ENCODE measurements around the gene SLC25A34.

Gene SLC25A34

DNA sequence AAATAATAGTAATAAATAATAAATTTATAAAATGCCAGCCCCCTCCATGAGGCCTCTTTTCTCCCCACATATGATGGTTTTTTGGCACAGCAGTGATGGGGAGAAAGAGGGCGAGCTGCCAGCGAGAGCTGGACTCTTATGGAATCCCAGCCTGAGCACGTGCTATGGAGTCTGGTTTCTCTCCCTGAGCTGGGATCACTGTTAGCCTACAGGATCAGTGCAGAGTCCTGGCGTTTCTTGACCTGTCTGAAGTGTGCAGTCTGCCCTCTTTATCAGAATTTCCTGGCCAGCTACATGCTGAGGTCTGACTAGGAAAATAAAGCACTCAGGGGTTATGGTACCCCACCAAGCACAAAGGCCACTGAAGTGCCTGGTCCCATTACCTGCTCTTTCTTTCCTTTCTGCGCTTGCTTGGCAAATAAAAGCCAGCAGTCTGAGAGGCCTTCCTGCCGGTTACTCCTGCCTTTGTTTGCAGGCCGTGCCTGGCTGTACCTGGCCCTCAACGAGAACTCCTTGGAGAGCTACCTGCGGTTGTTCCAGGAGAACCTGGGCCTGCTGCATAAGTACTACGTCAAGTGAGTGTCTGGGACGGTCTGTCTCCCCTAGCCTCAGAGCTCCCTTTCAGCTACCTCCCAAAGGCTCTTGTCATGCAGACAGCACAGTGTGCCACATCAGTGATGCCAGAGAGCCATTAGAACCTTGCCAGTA lies 18.5 kb upstream of the SLC25A34 start:
- no peak for DNase-seq

DNA sequence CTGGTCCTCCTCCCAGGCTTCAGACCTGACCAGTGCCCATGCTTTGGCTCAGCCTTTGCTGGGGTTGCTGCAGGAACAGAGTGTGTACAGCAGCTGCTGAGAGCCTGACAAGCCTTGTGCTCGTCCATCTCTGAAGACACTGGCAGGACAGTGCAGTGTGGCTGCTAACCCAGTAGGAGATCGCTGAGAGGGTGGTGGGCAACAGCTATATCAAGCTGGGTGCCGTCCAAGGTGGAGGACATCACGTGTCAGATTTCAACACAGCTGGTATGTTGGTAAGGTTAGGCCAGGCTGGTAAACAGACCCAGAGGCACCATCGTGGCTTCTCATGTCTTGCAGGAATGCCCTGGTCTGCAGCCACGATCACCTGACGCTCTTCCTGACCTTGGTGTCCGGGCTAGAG lies 17.9 kb upstream of the SLC25A34 start:
- no peak for DNase-seq

DNA sequence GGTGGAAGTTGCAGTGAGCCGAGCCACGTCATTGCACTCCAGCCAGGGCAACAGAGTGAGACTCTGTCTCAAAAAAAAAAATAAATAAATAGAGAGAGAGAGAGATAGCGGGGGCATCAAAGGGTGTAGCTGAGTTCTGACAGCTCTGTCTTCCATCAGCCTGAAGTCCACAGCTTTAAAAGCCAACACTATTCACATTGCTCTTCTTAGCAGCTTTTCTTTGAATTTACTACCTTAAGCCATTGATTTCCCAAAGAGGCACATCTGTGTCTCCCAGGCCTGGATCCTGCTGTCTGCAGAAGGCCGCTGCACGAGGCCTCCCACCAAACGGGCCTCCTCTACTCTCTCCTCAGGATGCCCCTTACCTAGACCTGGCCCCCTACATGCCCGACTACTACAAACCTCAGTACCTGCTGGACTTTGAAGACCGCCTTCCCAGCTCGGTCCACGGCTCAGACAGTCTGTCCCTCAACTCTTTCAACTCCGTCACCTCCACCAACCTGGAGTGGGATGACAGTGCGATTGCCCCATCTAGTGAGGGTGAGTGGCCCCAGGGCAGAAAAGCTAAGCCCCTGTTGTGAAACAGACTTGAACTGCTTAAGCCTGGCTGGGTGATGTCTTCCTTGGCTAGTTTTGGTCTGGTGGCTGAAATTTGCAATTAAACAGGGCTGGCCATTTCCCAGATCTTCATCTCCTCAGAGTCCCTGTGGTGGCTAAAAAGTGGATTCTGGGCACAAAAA lies 16.5 kb upstream of the SLC25A34 start:
- no peak for DNase-seq

DNA sequence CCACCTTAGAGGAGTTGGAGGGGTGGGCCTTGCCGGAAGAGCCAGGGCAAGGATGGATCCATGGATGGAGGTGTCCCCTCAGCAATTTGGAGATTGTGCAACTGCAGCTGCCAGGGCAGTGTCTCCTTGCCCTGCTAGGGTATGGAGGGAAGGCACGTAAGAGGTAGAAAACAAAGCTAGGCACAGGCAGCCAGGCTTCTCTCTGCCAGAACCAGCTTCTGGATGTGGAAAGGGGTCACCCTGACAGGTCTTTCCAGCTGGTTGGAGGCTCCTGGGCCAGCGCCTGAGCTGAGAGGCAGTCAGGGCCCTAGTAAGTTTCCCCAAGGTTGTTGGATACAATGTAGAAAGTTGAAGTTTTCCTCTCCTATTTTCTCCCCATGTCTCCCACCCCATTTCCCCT lies 15.2 kb upstream of the SLC25A34 start:
- DNase-seq: no peak

DNA sequence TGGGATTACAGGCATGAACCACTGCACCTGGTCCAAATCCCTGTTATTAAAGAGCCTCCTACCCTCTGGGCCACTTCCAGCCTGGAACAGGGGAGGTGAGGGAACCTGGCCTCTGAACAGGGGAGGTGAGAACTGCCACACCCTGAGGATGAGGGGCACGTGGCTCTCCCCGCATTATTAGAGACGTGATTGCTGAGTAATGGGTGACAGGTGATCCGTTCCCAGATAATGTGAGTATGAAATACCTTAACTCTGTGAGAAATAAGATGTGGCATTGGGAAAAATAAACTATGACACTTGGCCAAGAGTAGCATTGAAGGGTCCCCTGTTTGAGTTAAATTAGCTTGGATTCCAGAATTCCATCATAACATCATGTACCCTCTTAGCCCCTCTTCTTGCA lies 13.6 kb upstream of the SLC25A34 start:
- DNase-seq: no peak

DNA sequence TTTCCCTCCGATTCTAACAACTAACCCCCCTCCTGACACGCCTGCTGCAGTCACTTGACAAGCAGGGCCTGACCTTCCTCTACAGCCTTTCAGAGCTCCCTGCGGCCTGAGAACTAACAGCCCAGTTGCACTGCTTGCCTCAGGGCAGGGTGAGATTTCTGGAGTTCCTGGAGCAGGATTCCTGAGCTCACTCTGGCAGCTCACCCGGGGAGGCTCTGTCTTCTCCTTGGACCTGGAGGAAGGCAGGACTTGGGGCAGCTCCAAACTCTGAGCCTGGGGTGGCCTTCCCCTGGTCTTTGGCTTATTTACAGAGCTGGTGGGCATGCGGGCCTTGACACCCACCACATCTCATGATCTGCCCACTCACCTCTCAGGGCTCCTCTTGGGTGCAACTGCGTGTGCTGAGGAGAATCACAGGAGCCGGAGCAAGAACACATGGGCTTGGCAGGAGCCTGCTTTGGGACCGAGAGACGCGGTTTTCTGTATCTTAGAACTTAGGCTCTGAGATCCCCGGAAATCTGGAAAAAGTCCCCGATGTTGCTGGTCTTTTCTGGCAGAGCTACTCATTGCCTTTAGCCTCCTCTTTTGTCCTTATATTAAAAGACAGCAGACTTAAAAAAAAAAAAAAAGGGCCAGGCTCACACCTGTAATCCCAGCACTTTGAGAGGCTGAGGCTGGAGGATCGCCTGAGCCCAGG lies 13.1 kb upstream of the SLC25A34 start:
- DNase-seq: no peak

DNA sequence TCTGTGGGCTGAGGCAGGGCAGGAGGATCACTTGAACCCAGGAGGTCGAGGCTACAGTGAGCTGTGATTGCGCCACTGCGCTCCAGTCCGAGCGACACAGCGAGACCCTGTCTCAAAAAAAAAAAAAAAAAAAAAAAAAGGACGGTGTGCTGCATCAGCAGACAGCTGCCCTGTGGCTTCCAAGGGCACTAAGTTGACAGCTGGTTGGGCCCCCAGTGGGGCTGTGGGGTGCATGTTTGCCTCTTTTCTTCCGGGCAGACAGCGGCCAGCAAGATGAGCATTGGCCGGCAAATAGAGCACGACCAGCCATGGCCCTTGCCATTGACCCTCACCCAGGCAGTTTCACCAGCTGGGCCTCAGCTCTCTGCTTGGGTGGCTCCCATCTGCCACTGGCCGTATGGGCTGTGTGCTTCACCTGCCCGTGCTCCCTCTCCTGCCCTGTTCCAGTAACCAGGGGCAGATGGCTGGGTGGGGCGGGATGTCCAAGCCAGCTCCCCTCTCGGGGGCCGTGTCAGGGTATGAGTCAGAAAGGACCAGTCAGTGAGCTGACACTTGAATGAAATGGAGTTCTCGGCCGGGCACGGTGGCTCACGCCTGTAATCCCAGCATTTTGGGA lies 12.3 kb upstream of the SLC25A34 start:
- DNase-seq: no peak

DNA sequence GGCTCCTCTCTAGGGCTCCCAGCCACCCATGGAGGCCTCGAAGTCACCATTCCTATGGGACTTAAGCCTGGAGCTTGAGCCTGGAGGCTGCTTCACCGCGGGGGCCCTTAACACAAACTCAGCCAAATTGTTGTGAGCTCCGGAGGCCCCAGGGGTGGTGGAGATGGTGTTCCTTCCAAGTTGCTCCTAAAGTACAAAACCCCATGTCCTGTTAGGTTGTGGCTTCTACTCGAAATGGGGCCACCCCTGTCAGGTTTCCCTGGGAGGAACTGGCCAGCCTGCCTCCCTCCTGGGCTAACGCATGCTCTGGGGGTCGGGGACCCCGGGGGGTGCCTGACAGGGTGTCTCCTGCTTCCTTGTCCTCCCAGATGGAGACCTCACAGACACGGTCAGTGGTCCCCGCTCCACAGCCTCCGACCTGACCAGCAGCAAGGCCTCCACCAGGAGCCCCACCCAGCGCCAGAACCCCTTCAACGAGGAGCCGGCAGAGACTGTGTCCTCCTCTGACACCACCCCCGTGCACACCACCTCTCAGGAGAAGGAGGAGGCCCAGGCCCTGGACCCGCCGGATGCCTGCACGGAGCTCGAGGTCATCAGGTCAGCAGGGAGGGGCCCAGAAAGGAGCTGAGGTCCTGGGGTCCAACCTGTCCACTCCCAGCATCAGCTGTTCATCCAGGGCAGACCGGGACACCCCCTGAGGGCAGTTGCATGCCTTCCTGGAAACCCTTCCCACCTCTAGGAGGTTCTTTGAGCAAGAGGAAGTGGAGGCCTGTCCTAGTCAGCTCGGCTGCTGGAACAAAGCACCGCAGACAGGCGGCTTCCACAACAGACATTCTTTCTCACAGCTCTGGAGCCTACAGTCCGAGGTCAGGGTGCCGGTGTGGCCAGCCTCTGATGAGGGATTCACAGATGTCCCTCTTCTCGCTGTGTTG lies 10.8 kb upstream of the SLC25A34 start:
- DNase-seq: no peak

DNA sequence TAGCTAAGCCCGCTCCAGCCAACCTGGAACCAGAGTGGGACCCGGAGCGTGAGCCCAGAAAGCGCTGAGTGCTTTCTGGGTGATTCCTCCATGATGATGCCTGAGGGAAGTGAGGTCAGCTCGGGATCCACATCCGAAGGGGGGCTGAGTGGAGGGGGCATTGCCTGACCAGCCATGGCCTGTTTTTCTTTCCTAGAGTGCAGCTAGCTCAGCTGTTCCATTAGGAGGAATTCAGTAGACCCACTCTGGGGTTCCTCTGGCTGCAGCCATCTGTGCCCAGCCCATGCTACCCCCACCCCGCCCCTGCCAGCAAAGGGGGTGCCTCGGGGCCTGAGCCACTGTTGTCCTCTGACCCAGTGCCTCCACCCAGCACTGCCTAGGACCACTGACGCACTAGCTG lies 9.6 kb upstream of the SLC25A34 start:
- no peak for DNase-seq

DNA sequence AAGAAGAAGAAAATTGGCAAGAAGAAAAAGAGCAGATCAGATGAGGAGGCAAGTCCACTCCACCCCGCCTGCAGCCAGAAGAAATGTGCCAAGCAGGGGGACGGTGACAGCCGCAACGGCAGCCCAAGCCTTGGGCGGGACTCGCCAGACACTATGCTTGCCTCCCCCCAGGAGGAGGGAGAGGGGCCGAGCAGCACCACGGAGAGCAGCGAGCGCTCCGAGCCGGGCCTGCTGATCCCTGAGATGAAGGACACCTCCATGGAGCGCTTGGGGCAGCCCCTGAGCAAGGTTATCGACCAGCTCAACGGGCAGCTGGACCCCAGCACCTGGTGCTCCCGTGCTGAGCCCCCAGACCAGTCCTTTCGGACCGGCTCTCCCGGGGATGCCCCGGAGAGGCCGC lies 9.0 kb upstream of the SLC25A34 start:
- DNase-seq: no peak

DNA sequence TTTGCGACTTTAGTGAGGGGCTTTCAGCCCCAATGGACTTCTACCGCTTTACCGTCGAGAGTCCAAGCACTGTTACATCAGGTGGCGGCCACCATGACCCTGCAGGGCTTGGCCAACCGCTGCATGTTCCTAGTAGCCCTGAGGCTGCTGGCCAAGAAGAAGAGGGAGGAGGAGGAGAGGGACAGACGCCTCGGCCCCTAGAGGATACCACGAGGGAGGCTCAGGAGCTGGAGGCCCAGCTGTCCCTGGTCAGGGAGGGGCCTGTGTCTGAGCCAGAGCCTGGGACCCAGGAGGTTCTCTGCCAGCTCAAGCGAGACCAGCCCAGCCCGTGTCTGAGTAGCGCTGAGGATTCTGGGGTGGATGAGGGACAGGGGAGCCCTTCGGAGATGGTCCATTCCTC lies 8.6 kb upstream of the SLC25A34 start:
- no peak for DNase-seq

DNA sequence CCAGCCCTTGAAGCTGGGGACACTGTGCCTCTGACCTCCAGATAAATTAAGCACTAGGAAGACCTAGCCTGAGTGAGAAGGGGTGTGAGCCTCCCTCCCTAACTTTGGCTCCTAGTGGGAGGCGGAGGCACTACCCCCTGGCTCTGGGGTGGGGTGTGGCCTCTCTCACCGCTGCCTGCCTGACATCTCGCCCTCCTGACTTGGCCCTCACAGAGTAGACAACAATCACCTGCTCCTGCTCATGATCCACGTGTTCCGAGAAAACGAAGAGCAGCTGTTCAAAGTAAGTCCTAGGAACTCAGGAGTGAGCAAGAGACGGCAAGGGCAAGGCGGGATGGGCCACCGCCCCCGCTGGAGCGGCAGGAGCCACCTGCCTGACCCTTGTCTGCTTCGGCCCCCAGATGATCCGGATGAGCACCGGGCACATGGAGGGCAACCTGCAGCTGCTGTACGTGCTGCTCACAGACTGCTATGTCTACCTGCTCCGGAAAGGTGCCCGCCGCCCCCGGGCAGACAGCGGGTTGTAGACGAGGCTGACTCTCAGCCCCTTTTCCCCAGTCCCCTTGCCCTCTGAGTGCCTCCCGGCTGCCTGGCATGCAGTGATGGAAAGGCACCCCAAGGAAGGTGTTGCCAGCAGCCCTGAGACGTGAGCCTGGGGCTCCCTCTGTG lies 8.1 kb upstream of the SLC25A34 start:
- no peak for DNase-seq

DNA sequence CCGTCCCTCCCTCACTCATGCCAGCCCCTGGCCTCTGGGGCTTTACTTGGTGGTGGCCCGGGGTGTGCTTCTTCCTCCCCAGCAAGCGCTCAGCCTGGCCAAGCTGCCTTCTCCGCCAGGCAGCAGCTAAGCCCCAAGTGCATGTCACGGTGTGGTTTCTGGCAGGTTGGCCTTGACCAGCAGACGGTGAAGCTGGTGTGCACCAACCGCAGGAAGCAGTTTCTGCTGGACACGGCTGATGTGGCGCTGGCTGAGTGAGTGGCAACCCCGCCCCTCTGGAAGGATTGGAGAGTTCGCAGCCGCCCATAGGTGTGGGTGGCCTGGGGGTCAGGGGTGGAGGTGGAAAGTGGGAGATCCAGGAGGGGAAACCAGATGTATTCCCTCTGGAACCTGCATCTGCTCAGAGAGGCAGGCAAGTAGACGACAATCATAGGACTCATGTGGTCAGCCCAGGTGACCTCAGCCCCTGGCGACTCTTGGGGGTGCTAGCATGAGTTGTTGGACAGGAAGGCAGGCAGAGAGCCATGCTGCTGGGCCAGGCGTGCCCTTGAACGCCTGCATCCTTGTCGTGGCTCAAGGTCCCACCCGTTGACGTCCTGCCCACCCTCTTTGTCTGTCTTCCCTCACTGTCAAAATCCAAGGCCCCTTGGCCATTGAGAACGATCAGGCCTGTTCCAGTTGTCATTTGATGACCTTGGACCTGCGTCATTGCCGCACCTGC lies 7.0 kb upstream of the SLC25A34 start:
- no peak for DNase-seq

DNA sequence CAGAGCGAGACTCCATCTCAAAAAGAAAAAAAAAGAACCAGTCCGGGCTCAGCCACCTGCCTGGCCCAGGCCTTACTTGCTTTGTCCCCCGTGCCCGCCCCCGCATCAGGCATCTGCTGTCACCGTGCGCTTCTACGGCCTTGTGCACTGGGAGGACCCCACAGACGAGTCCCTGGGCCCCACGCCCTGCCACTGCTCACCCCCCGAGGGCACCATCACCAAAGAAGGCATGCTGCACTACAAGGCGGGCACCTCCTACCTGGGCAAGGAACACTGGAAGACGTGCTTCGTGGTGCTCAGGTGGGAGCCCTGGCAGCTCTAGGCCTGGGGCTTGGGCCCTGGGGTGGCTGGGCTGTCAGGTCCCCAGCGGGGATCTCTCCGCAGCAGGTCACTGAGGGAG lies 5.6 kb upstream of the SLC25A34 start:
- no peak for DNase-seq

DNA sequence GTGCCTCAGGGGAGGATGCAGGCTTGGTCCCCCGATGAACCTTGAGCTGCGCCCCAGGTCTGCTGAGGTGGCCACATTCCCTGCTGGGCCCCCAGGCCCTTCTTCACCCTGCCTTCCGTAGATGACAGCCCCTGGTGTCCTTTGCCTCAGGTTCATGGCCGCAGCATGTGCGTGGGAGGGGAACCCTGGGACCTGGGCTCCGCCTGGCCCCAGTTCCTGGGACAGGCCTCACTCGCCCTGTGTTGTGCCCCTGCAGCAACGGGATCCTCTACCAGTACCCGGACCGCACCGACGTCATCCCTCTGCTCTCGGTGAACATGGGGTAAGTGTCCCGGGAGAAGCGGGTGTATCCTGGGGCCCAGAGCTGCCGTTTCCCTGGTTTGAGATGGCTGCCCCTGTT lies 5.1 kb upstream of the SLC25A34 start:
- DNase-seq: no peak

DNA sequence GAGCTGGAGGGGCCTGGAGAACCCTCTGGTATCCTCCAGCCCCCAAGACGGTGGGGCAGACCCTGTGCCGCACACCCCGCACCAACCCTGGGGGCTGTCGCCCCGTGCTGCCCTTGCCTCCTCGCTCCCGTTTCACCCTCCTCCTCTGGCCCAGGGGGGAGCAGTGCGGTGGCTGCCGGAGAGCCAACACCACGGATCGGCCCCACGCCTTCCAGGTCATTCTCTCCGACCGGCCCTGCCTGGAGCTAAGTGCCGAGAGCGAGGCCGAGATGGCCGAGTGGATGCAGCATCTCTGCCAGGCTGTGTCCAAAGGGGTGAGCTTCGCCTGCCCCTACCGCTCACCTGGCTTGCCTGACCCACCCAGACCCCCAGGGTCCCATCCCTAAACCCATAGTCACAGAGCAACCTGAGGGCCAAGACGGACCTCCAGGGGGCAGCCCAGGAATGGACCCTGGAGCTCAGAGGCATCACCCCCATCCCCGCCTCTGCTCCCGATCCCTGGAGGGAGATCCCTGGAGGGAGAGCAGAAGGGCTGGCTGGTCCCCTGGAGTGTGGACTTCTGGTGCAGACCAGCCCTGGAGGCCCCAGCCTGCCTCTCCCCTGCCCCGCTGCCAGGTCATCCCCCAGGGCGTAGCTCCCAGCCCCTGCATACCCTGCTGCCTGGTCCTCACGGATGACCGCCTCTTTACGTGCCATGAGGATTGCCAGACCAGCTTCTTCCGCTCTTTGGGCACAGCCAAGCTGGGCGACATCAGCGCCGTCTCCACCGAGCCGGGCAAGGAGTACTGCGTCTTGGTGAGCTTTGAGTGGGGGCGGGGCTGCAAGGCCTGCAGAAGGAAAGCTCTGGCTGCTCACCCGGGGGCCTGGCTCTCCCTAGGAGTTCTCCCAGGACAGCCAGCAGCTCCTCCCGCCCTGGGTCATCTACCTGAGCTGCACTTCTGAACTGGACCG lies 4.0 kb upstream of the SLC25A34 start:
- DNase-seq: no peak

DNA sequence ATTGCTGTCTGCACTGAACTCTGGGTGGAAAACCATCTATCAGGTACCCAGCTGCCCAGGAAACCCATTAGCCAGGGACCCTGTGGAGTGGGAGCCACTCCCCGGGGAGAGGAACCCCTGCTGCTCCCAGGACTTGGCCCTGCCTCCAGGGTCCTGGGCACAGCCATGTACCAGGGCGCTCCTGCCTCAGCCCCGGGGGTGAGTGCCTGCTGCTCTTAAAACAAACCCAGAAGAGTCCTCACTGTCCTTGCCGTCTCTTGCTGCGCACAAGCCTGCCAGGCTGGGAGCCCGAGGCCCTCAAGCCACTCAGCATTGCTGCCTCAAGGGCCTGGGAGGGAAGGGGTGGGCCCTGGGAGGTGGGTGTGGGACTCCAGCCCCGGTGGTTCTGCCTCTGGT lies 3.4 kb upstream of the SLC25A34 start:
- DNase-seq: no peak

DNA sequence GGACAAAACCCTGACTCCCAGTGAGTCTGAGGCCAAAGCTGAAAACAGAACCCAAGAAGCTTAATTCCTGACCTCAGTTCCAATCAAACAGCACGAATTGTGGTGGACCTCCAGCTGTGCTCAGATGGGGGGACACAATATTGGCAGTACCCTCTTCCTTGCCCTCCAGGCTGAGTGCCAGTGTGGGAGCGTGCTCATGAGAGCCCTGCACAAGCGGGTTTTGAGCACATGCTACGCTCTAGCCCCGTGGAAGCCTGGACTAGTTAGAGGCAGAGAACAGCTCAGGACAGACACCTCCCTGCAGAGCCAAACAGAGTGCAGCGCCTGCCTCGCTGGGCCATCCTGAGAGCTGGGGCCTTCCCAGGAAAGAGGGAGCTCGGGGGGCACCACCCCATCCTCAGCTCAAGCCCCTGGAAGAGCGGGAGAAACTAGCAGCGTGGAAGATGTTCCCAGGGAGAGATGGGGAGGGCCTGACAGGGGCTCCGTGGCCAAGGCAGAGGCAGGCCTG lies 2.8 kb upstream of the SLC25A34 start:
- no peak for DNase-seq

DNA sequence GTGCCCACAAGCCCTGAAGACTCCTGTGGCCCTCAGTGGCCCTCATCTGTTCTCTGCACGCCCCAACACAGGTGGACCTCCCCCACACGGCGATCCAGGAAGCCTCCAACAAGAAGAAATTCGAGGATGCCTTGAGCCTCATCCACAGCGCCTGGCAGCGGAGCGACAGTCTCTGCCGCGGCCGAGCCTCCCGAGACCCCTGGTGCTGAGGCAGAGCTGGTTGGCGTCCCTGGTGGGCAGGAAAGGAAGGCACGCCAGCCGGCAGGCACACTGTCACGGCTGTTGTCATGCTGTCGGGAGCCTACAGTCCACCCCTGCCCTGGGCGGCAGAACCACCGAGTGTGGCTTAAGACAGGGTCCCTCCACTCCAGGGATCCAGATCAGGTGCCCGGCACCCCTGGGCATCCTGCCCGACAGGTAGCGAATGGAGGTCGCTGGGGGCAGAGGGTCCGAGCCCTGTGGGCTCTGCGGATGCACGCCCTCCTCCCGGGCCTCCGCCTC lies 2.3 kb upstream of the SLC25A34 start:
- DNase-seq: no peak

DNA sequence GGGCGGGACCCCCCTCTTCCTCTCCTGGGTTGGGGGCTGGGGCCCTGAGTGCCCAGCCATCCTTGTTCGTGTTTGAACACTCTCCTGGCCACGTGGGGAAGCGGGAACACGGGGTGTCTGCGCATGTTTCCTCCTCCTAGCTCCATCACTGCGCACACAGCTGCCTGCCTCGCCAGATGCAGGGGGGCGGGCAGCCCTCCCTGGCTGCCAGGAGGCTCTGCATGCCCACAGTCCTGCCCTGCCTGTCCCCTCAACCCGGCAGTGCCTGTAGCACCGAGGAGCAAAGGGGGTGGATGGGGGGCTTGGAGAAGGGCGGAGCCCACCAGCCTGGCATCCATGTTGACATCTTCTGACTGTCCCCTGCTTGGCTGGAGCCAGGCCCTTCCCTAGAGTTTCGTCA lies 1.8 kb upstream of the SLC25A34 start:
- DNase-seq: no peak
